Measurements from ENCODE around the gene MAGED2.

DNA sequence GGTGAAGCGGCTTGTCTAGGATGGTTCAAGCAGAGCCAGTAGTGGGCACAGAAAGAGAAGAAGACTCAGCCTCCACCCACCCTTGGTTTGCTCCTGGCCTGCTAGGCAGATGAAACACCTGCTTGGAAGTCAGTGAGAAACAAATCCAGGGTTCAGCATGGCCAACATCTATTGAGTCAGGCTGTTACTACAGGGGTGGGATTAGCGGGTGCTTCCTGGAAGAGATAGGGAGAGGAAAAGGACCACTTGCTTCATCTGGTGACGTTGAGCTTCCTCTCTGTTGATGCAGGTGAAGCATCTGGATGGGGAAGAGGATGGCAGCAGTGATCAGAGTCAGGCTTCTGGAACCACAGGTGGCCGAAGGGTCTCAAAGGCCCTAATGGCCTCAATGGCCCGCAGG, 3.0 kb downstream of the MAGED2 start:
- TF ChIP-seq EZH2phosphoT487 (IDR thresholded peaks at IDR 0.05; ENCODE audit: insufficient read depth, low read depth) = no peak
- TF ChIP-seq EZH2 (IDR thresholded peaks at IDR 0.05; ENCODE audit: insufficient read depth, poor library complexity, severe bottlenecking) = no peak

Data from GM23248 (cell line).